Kasumi-1 (cell line): Measurements from ENCODE around the gene ALS2CL.

ENCODE experiments used
- DNase-seq, 2 experiments: peaks; one replicate each; lab custom pipeline; 2025; lab: John Stamatoyannopoulos, UW

Gene ALS2CL

GRCh38 chr3:46703013-46703520 lies 9.6 kb upstream of the ALS2CL start:
- DNase-seq, result no peak

DNA sequence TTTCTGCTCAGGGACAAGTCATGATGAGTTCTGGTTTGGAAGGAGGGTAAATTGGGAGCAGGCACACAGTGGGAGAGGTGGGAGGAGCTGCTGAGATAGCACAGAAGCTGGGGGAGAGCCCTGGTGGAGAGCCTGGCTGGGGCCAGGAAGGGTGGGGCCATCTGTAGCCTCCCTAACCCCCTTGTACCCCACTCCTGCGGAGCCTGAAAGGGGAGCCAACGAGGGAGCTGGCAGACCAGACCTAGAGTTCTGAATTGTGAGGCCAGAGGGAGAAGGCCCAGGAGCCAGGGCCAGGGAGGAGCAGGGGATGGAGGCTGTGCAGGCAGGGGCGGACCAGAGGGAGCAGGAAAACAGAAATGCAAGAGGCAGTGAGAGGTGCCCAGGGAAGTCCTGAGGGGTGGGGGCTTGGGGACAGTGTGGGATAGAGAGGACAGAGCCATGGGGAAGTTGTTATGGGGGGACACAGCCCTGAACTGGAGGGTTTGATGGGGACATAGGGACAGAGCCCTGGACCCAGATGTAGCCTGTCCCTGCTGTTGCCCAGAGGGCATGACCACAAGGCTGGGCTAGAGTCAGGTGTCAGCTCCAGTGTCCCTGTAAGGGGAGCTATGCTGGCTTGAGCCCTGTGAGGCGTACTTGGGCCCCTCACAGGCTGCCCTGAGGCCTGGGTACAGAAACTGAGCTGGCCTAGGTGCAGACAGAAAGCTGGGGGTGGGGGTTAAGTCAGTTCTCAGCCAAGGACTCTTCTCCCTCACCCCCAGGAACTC lies 8.9 kb upstream of the ALS2CL start:
- DNase-seq, result no peak

GRCh38 chr3:46701181-46701939 lies 7.9 kb upstream of the ALS2CL start, which contains the start of gene TMIE:
TMIE (plus strand) TSS chr3:46701392; CDS start chr3:46701488, 96 bp downstream.
- no peak for DNase-seq

DNA sequence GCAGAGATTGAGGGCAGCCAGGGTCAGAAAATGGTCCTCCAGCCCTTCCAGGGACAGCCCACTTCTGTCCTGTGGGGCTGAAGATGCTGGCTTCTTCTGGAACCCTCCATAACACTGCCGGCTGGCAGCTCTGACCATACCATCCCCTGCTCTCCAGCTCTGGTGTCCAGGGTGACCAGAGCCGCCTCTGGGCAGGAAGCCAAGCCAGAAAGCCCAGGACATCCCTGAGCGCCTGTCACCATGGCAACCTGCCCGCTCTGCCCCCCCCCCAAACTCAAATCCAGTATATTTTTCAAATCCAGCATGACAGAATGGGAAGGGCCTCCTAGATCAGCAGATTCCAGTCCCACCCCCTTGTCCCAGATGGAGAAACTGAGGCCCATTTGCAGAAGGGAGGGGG lies 7.3 kb upstream of the ALS2CL start:
- no peak for DNase-seq

- DNase-seq, result peak in 1 of 2 experiments; percentile 2
Observed at GRCh38 chr3:46699676-46700523, 6.4 kb upstream of the ALS2CL start.

- DNase-seq, result peak; percentile 40 to 43
Observed at GRCh38 chr3:46695962-46696894, 2.7 kb upstream of the ALS2CL start.

GRCh38 chr3:46695177-46695961 lies 1.9 kb upstream of the ALS2CL start:
- DNase-seq, result peak; percentile 91 to 94

DNA sequence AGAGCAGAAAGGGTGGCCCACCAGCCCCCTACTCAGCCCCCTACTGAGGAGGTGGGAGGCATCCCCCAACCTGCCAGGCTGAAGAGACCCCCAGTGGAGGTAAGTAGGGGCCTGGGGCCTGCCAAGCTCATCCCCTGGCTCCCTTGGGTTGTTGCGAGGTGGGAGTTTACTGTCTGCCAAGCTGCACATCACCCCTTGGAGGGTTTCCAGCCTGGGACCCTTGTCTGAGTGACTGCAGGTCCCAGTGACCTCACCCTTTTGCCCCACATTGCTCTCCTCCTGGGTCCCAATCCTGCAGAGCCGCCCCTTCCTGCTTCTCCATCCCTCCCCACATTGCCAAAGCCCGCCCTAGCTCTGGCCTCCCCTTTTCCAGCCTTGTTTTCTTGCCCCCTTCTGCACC lies 1.0 kb upstream of the ALS2CL start:
- DNase-seq, result peak; percentile 8 to 26

DNA sequence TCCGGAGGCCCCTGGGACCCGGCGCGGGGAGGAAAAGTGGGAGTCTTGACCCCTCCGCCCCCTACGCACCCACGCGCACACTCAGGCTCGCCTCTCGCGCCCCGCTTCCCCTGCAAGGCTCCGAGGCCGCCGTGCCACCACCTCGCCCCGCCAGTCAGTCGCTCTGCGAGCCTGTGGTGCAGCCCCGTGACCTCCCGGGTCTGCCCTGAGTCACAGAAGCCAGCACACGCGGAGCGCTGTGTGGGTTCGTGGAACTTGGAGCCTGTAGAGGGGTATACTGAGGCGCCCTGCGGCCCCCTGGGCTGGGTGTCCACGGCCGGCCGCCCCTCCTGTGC lies 380 bp upstream of the ALS2CL start:
- DNase-seq, result peak in 1 of 2 experiments; percentile 21

- DNase-seq, result no peak
Observed at GRCh38 chr3:46692566-46692990, 901 bp downstream of the ALS2CL start.

DNA sequence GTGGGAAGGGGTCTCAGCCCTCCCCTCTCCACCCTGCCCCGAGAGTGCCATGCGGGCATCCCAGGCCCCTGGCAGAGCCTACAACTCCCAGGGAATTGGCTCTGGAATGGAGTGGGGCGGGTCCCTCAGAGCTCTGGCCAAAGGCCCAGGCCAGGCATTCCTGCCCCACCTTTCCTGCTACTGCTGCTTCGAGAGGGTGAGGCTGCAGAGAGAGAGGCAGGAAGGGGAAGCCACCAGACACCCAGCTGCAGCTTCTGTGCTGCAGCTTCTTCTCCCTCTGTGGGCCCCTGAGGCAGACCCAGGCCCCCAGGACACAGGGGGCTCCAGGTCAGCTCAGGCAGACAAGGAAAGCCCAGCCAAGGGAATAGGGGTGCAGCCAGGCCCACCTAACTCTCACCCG lies 2.7 kb downstream of the ALS2CL start:
- peak; percentile 8 to 30 for DNase-seq

DNA sequence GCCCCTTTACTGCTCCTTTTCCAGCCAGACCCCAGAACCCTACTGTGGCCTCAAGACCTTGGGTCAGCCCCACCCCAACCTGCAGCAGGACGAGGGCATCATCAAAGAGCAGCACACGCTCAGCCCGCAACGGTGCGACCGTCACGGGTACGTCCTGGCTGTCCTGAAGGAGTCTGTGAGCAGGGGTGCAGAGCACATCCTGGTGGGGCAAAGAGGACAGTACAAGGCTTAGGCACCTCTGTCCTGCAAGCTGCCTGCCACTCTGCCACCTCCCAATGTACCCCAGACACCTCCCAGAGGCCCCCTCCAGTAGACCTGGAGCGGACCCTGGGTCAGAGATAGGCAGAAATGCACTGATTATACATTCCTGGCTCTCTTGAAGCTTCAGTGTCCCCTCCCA lies 8.0 kb downstream of the ALS2CL start:
- no peak for DNase-seq

DNA sequence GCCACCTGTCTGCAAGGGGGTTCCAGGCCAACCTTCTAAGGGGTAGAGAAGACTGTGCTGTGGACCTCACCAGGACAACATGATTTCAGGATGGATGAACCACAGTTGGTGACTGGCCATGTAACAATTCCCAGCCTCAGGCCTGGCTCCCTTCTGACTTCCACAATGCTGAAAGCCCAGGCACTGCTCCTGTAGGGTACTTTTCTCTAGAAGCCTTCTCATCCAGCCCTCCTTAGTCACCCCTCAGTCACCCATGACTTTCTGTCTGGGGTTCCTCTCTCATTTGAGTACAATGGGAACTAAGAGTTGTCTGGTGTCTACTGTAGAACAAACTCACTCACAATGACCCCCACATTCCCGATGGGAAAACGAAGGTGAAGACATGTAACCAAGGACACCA lies 8.6 kb downstream of the ALS2CL start:
- no peak for DNase-seq

DNA sequence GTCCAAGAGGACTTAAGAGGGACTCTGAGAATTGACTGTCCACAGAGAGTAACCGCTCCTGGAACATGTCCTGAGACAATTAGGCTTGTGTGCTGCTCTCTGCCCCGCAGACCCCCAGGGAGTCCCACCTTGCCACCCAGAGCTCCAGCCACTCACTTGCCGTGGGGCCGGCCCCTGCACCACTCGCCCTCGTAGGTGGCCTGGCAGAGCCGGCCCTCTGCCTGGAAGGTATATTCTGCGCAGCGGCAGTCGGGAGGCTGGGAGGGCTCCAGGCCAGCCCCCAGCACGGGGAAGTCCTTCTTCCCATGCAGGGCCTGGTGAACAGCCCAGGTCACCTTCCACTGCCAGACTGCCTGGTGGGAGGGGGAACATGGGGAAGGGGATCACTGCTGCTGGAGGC lies 10.5 kb downstream of the ALS2CL start:
- no peak for DNase-seq

DNA sequence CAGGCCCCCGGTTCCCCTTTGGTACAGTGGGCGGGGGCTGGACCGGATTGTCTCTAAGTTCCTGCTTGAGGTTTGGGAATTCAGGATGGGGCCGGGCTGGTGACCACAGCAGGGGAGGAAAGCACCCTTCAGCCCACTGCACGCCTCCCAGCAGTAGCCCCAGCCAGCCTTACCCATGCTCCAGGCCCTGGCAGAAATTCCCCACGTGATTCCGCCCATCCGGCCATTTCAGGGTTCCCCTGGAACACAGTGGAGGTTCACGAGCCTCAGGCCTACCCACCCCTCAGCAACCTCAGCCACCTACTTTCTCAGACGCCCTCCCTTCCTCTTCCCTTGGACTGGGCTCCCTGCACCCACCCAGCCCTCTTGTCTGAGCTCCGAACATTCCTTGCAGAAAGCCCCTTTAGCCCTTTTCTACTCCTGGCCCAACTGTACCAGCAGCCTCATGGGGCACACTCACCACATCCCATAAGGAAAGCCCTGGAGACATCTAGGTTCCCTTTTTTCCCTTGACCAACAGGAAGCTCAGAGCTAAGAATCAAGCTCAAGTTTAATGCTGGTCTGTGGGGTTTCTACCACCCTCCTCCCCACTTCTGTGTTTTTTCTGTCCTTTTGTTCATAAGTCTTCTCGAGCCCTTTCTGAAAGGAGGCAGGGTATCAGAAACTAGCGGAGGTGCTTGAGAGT lies 11.5 kb downstream of the ALS2CL start:
- DNase-seq, result peak; percentile 41 to 42

DNA sequence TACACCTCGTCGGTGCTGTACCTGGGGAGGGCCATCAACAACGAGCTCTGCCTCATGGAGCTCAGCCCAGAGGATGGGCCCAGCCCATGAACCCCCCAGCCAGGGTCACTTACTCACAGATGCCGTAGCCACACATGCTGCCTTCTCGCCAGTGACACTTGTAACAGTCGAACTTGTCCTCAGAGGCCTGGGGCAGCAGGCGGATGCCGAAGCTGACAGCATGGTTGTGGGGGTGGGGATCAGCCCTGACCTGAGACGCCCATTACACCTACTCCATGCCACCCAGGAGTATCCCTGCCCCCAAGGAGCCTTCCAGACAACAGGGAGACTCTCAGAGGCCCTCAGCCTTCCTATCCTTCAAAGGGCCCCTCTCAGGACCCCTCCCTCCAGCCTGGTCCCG lies 12.1 kb downstream of the ALS2CL start:
- no peak for DNase-seq

DNA sequence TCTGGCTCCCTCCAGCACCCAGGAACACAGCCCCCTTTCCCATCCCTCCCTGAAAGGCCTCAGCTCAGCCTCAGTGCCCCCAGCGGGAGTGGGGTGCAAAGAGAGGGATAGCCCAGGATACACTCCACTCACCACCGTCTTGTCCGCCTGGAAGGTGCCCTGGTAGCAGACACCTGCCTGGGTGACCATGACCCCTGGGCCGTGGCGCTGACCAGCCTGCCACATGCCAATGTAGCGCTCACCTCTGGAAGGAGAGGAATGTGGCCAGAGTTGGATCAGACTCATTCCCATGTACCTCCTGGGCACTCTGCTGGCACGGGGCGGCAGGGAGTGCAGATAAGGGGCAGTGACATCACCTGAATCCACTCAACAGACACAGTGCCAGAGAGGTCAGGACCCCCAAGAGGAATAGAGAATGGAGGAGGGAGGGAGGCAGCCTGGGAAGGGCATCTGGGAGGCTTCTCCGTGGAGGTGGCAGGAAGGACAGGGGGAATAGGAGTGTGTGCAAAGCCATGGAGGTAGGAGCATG lies 13.1 kb downstream of the ALS2CL start:
- DNase-seq, result no peak

- no peak for DNase-seq
Observed at GRCh38 chr3:46679681-46680080, 13.8 kb downstream of the ALS2CL start.

DNA sequence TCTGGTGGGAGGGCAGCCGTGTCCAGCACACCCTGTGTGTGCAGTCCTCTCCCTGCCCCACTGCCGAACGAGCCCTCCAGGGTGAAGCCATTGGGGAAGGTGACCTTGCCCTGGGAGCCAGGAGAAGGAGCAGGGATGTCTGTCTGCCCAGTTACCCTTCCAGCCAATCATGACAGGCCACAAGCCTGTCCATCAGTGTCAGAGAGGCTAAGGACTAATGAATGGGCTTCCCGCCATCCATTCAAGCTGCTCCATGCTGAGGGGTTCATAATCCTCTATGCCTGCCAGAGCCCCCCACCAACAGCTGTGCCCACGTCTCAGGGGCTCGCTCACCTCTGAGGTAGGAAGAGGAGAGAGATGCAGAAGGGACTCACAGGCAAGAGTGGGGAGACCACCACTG lies 15.2 kb downstream of the ALS2CL start:
- DNase-seq, result no peak

- DNase-seq, result no peak
Observed at GRCh38 chr3:46677411-46677726, 16.1 kb downstream of the ALS2CL start.
